ENCODE measurements around the gene OTOG.

GRCh38 chr11:17505146-17505545, 41.9 kb upstream of the OTOG start:
- TF ChIP-seq POLR2A (IDR thresholded peaks at IDR 0.05; ENCODE audit: extremely low read depth, insufficient read length) (no peak), MYC (IDR thresholded peaks at IDR 0.05; ENCODE audit: low read depth, low read length) (no peak), MAX (IDR thresholded peaks at IDR 0.05; ENCODE audit: low read depth, low read length) (no peak)
- TF ChIP-seq, protein P1, sequence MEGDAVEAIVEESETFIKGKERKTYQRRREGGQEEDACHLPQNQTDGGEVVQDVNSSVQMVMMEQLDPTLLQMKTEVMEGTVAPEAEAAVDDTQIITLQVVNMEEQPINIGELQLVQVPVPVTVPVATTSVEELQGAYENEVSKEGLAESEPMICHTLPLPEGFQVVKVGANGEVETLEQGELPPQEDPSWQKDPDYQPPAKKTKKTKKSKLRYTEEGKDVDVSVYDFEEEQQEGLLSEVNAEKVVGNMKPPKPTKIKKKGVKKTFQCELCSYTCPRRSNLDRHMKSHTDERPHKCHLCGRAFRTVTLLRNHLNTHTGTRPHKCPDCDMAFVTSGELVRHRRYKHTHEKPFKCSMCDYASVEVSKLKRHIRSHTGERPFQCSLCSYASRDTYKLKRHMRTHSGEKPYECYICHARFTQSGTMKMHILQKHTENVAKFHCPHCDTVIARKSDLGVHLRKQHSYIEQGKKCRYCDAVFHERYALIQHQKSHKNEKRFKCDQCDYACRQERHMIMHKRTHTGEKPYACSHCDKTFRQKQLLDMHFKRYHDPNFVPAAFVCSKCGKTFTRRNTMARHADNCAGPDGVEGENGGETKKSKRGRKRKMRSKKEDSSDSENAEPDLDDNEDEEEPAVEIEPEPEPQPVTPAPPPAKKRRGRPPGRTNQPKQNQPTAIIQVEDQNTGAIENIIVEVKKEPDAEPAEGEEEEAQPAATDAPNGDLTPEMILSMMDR (IDR thresholded peaks at IDR 0.05; ENCODE audit: low read depth, low read length) = no peak

All from NB4 (cell line).